ENCODE results near the gene CD79A.
"Not testable (repeated sequence)": the region's sequence is repeated elsewhere in the genome, so short reads cannot be mapped to it uniquely, and the experiment has no call there.

GRCh38 chr19:41875973-41876372 lies 1.1 kb upstream of the CD79A start:
- TF ChIP-seq CTCF (IDR thresholded peaks at IDR 0.05; ENCODE audit: insufficient read depth, low read length); GABPA (IDR thresholded peaks at IDR 0.05; ENCODE audit: low read depth); REST (IDR thresholded peaks at IDR 0.05; ENCODE audit: insufficient replicate concordance, low read depth); POLR2AphosphoS5 (IDR thresholded peaks at IDR 0.05; ENCODE audit: low read depth): not testable (repeated sequence)

All from HL-60 (cell line).